Measurements from ENCODE around the gene UBE2S.

UBE2S gene

DNA sequence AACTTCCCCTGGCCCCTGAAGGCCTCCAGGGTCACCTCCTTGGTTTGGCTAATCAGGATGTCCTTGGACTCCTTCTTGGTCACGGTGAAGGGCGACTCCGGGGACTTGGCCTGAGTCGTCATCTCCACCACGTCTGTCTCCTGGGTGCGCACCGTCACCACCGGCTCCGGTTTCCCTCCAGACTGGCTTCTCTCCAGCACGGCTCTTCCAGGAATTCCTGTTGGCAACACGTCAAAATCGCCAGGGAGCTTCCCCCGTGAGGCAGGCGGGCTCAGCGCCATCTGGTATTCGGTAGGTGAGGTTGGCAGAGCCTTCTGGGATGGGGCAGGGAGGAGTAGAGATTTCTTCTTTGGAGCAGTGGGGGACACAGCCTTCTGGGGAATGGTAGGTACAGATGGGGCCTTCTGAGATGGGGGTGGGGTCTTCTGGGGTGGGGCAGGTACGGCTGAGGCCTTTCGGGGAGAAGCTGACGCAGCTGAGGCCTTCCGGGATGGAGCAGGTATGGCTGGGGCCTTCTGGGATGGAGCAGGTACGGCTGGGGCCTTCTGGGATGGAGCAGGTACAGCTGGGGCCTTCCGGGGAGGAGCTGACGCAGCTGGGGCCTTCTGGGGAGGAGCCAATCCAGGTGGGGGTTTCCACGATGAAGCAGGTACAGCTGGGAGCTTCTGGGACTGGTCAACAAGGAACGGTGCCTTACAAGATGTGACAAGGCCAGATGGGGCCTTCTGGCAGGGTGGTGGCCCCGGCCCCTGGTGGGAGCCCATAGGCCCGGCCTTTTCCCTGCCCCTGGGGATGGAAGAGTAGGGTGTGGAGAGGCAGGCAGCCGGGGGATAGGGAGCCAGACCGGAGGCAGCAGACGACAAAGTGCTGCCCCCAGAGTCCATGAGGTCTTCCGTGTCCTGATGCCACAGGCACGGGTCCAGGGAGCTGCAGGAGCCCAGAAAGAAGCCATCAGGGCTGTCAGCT lies 48.4 kb downstream of the UBE2S start:
- DNase-seq (ENCODE audit: low read depth): no peak
- no peak for TF ChIP-seq MAX (IDR thresholded peaks at IDR 0.05; ENCODE audit: low read depth, low read length)
- TF ChIP-seq POLR2A (IDR thresholded peaks at IDR 0.05; ENCODE audit: extremely low read depth, insufficient read length): no peak
- TF ChIP-seq, protein P1, sequence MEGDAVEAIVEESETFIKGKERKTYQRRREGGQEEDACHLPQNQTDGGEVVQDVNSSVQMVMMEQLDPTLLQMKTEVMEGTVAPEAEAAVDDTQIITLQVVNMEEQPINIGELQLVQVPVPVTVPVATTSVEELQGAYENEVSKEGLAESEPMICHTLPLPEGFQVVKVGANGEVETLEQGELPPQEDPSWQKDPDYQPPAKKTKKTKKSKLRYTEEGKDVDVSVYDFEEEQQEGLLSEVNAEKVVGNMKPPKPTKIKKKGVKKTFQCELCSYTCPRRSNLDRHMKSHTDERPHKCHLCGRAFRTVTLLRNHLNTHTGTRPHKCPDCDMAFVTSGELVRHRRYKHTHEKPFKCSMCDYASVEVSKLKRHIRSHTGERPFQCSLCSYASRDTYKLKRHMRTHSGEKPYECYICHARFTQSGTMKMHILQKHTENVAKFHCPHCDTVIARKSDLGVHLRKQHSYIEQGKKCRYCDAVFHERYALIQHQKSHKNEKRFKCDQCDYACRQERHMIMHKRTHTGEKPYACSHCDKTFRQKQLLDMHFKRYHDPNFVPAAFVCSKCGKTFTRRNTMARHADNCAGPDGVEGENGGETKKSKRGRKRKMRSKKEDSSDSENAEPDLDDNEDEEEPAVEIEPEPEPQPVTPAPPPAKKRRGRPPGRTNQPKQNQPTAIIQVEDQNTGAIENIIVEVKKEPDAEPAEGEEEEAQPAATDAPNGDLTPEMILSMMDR (IDR thresholded peaks at IDR 0.05; ENCODE audit: low read depth, low read length): no peak
- TF ChIP-seq MYC (IDR thresholded peaks at IDR 0.05; ENCODE audit: low read depth, low read length): no peak
- no peak overlapping the region for H3K4me3 ChIP-seq (ENCODE audit: low read depth, low read length)

- no peak for DNase-seq (ENCODE audit: low read depth)
- no peak overlapping the region for H3K4me3 ChIP-seq (ENCODE audit: low read depth, low read length)
- TF ChIP-seq MAX (IDR thresholded peaks at IDR 0.05; ENCODE audit: low read depth, low read length): no peak
Observed at GRCh38 chr19:55358493-55358892, 49.1 kb downstream of the UBE2S start.

- TF ChIP-seq MYC (IDR thresholded peaks at IDR 0.05; ENCODE audit: low read depth, low read length): no peak
- TF ChIP-seq MAX (IDR thresholded peaks at IDR 0.05; ENCODE audit: low read depth, low read length): no peak
- TF ChIP-seq, protein P1 (IDR thresholded peaks at IDR 0.05; ENCODE audit: low read depth, low read length): no peak
- no peak for TF ChIP-seq POLR2A (IDR thresholded peaks at IDR 0.05; ENCODE audit: extremely low read depth, insufficient read length)
- no peak for DNase-seq (ENCODE audit: low read depth)
- H3K4me3 ChIP-seq (ENCODE audit: low read depth, low read length): no peak overlapping the region
Observed at GRCh38 chr19:55355213-55355821, 52.3 kb downstream of the UBE2S start.

- H3K4me3 ChIP-seq (ENCODE audit: low read depth, low read length): no peak within 1 kb of the TSS
- TF ChIP-seq POLR2A (IDR thresholded peaks at IDR 0.05; ENCODE audit: extremely low read depth, insufficient read length) (no peak), MYC (IDR thresholded peaks at IDR 0.05; ENCODE audit: low read depth, low read length) (no peak), MAX (IDR thresholded peaks at IDR 0.05; ENCODE audit: low read depth, low read length) (no peak)
- DNase-seq (ENCODE audit: low read depth): no peak
Observed at GRCh38 chr19:55354698-55355212, 52.8 kb downstream of the UBE2S start, which contains the start of gene COX6B2. Gene COX6B2 (minus strand): TSS chr19:55354719. CDS start chr19:55354521, 198 bp downstream.

- DNase-seq (ENCODE audit: low read depth): peak; percentile 35
- no peak overlapping the region for H3K4me3 ChIP-seq (ENCODE audit: low read depth, low read length)
- TF ChIP-seq MYC (IDR thresholded peaks at IDR 0.05; ENCODE audit: low read depth, low read length) (no peak), POLR2A (IDR thresholded peaks at IDR 0.05; ENCODE audit: extremely low read depth, insufficient read length) (no peak), MAX (IDR thresholded peaks at IDR 0.05; ENCODE audit: low read depth, low read length) (no peak)
- TF ChIP-seq, protein P1 (IDR thresholded peaks at IDR 0.05; ENCODE audit: low read depth, low read length): no peak
Observed at GRCh38 chr19:55353803-55354697, 53.5 kb downstream of the UBE2S start.

- no peak overlapping the region for H3K4me3 ChIP-seq (ENCODE audit: low read depth, low read length)
- TF ChIP-seq, protein P1 (IDR thresholded peaks at IDR 0.05; ENCODE audit: low read depth, low read length): no peak
- TF ChIP-seq MAX (IDR thresholded peaks at IDR 0.05; ENCODE audit: low read depth, low read length): no peak
- DNase-seq (ENCODE audit: low read depth): no peak
Observed at GRCh38 chr19:55353356-55353802, 54.2 kb downstream of the UBE2S start.

Data from NB4 (cell line).